Activated naive CD8-positive, alpha-beta T cell treated with anti-CD3 and anti-CD28 coated beads, Interleukin-2, amount 50 U/mL, for 24 hours (primary cell): ENCODE data around the gene HOXB4.

Source experiments
- ATAC-seq: fragments of 150-1000 bp; cut with Tn5 transposase; one replicate; pipeline ENCODE4 v1.10.0; 2021
- DNase-seq: peaks from one replicate; pipeline ENCODE4 v3.0.0; 2021
- H3K27ac Mint-ChIP-seq: one replicate; pipeline ENCODE4 v1.8.0; 2021; ENCODE audit warnings: mild to moderate bottlenecking, mixed read lengths
- H3K27me3 Mint-ChIP-seq: one replicate; pipeline ENCODE4 v1.8.0; 2021; ENCODE audit warnings: mixed read lengths
- H3K36me3 Mint-ChIP-seq: one replicate; pipeline ENCODE4 v1.8.0; 2021; ENCODE audit warnings: low read depth, mixed read lengths
- H3K4me1 Mint-ChIP-seq: one replicate; pipeline ENCODE4 v1.8.0; 2021; ENCODE audit warnings: mixed read lengths
- H3K4me3 Mint-ChIP-seq: one replicate; pipeline ENCODE4 v1.8.0; 2021; ENCODE audit warnings: mild to moderate bottlenecking, moderate library complexity, mixed read lengths
- H3K9me3 Mint-ChIP-seq: one replicate; pipeline ENCODE4 v1.8.0; 2021; ENCODE audit warnings: mixed read lengths

The HOXB4 gene

DNA sequence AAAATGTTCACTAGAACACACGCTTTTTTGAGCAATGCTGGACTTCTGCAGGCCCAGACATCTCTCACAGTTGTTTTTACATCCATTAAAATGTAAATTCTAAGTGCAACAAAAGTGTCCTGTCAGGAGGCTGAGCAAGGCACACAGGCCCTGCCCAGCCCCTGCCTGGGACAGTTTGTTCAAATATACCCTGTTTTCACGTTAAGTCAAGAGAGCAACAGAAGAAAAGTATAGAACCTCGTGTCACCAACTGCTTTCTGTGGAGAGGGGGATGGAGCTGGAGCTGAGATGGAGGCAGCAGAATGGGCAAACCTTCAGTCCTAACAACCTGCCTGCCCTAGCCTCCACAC lies 28.9 kb downstream of the HOXB4 start:
- peaks cover 2% of the 10 kb centered on the region for H3K27me3 Mint-ChIP-seq
- H3K4me1 Mint-ChIP-seq: peaks cover 36% of the 10 kb centered on the region
- H3K27ac Mint-ChIP-seq: no peak overlapping the region
- H3K4me3 Mint-ChIP-seq: no peak overlapping the region
- no peaks in the 10 kb centered on the region for H3K36me3 Mint-ChIP-seq
- DNase-seq (no peak), ATAC-seq (no peak)
- H3K9me3 Mint-ChIP-seq: no peaks in the 10 kb centered on the region

DNA sequence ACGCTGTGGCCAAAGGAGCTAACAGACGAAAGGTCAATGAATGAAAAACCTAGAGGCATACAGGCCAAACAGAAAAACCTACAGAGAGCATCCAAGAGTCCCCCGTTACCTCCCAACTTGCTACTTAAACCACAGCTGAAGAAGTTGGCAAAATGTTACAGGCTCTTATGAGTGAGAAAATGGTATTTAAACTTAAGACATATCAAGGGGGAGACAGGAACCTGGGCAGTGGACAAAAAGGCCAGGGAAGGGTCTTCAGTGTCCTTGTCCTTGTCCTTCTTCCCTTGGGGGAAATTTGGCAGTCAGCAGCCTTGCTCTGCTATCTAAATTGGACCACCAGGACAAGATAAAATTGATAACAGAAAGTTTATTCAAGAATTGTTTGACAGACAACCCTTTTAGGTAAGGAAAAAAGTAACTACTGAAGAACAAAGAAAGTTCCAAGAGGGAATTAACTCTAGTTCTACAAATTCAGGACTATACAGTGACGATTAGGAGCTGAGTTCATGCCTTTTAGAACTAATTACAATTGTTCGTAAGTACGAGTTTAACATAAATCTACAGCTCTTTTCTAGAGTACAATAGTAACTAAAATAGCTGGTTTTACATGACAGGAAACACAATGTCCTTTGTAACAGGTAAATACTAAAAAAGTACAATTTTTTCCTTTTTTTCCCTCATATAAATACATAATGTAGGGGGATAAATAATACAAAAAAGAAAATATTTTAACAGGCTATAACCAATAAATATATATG lies 29.4 kb downstream of the HOXB4 start:
- H3K4me1 Mint-ChIP-seq: peaks cover 39% of the 10 kb centered on the region
- no peak for ATAC-seq
- H3K4me3 Mint-ChIP-seq: peak overlapping the region; percentile 59
- peaks cover 2% of the 10 kb centered on the region for H3K27me3 Mint-ChIP-seq
- H3K36me3 Mint-ChIP-seq: no peaks in the 10 kb centered on the region
- DNase-seq: no peak
- no peaks in the 10 kb centered on the region for H3K9me3 Mint-ChIP-seq
- peak overlapping the region; percentile 47 for H3K27ac Mint-ChIP-seq

DNA sequence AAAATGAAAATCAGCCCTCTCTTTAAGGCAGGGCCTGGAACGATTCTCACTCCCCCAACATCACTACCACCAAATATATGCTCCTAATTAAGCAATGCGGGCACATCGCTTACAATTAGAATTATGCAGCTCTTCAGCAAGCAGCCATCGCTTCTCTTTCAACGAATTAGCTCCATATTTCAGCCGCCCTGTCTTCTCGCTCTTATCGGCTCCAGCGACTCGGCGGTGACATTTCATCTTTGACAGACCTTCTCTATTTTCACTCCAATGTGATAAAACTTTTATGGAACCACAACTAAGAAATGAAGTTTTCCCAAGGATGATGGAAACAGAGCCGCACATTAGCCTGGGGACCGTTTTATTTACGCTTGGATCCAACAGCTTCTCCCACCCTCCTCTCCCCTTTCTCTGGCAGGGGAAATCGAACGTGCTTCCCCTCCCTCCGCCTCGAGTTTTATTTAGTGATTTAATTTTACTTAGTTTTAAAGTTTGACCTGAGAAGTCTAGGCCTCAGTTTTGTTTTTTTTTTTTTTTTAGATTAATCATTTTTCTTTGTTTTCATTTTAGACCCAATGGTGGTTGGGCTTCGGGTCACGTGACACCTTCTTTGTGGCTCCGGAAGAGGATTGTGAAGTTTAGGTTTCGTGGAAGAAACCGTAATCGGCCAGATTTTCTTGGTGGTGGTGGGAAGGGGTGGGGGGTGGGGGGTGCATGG lies 30.2 kb downstream of the HOXB4 start:
- peaks cover 39% of the 10 kb centered on the region for H3K4me1 Mint-ChIP-seq
- DNase-seq (no peak), ATAC-seq (no peak)
- H3K4me3 Mint-ChIP-seq: peak overlapping the region; percentile 59
- H3K36me3 Mint-ChIP-seq: no peaks in the 10 kb centered on the region
- H3K27me3 Mint-ChIP-seq: peaks cover 2% of the 10 kb centered on the region
- H3K27ac Mint-ChIP-seq: peak overlapping the region; percentile 47
- no peaks in the 10 kb centered on the region for H3K9me3 Mint-ChIP-seq

DNA sequence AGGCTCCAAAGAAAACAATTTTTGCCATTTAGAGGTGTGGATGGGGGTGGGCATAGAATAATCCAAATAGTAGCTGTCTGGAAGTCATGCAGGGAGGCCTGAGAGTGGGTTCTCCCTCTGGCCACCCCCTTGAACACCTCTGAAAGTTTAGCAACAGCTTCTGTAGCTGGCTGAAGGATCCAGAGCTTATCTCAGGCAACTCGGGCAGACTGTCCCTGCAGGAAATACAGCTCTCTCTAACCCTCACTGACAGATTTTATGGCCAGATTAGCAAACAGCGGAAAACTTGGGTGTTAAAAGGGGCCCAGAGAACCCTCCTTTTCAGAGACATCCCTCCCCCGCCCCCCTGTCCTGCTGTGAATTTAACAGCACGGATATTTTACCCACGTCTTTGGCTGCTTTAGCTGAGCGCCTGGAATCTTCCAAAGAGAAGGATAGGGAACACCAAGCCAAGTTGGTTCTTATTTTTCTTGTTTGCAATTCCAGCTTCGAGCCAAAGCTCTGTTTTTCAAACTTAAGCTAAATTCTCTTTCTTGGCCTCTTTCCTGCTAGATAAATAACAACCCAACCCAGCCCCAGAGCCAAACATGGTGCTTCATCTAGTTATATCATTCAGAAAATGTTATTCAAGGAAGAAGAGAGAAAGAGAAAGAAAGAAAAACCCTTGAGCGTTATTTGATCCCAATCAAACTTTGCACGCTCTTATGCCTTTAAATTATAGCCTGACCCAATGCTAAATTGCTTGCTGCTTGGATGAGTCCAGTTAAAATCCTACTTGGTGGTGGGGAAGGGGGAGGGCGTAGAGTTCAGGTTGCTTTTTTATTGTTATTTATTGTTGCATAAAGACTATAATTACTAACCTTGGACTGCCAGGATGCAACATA lies 31.0 kb downstream of the HOXB4 start:
- Mint-ChIP-seq H3K9me3 (no peaks in the 10 kb centered on the region), H3K27ac (peak overlapping the region; percentile 53), H3K4me3 (peak overlapping the region; percentile 59), H3K27me3 (peaks cover 6% of the 10 kb centered on the region), H3K4me1 (peaks cover 44% of the 10 kb centered on the region), H3K36me3 (peaks cover 3% of the 10 kb centered on the region)
- no peak for ATAC-seq
- DNase-seq: no peak

DNA sequence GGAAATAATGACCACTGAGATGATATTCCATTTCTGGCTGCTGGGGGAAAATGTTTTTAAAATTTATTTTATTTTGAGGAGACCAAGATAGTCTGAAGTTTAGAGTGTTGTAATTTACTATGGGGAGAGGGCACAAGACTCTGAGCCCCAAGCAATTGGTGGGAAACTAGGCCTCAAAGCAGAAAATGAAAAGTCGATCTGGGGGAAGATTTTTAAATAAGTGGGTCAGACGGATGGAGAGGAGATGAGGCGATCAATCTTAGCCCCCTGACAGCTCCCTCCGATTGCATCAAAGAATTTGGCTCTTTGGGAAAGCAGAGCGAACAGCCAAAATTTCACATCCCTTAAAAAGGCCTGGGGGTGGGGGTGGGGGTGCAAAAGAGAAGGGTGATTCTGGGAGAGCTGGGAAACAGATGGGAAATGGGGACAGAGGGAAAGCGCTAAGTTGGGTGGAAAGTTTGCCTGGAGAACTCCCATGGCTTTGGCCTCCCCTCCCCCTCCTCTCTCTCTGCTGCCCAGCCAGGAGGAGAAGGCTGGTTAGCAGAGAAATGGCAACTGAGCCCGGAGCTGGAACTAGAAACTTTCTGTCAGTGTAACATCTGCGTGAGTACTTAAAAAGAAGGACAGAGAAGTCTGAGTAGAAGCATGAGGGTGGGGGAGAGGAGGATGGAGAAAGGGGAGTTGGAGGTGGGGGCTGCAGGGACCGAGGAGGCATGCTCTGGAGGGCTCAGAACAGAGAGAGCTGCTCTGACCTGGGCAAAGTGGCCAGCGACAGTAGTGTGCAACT lies 31.8 kb downstream of the HOXB4 start:
- DNase-seq: no peak
- Mint-ChIP-seq H3K27ac (peak overlapping the region; percentile 53), H3K4me3 (peak overlapping the region; percentile 13), H3K4me1 (peaks cover 52% of the 10 kb centered on the region), H3K27me3 (peaks cover 9% of the 10 kb centered on the region), H3K9me3 (no peaks in the 10 kb centered on the region), H3K36me3 (peaks cover 3% of the 10 kb centered on the region)
- ATAC-seq: no peak

DNA sequence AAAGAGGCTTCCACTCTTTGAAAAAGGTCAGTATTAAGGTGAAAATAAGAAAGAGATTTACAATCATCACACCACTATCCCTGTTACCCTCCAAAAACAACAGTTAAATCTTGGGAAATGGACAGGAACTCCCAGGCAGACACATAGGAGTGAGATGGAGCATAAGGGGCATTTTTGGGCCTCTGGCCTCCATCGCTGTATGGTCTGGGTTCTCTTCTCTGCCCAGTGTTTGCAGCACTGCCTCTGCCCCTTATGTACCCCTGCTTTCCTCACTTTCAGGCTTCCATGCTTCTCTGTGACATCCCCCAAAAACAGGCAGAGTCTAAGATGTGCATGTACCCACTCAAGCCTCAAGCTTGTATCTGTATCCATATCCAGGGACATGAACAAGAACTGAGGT lies 32.6 kb downstream of the HOXB4 start:
- peak overlapping the region; percentile 25 for H3K27ac Mint-ChIP-seq
- no peaks in the 10 kb centered on the region for H3K9me3 Mint-ChIP-seq
- H3K4me3 Mint-ChIP-seq: peak overlapping the region; percentile 87
- H3K27me3 Mint-ChIP-seq: peaks cover 9% of the 10 kb centered on the region
- H3K4me1 Mint-ChIP-seq: peaks cover 57% of the 10 kb centered on the region
- no peak for ATAC-seq
- peaks cover 3% of the 10 kb centered on the region for H3K36me3 Mint-ChIP-seq
- DNase-seq: no peak

DNA sequence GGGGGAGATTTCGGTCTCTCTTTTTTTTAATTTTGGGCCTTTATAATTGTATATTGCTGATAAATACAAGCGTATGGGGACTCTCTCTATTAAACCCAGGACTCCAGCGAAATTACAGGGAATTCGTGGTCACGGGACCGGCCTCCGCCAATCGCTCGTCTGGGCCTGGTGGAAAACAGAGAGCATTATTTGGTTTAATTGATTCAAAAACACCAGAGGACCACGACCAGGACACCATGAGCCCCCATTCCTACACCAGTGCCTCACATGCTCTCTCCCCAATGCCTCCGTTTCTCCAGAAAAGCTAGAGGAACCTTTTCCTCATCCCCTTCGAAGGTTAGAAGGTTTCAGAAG lies 33.2 kb downstream of the HOXB4 start, which contains the start of gene HOXB2:
TSS of gene HOXB2 (minus strand) at position 88 of the 354 bp plus-strand sequence. CDS start 198 bp downstream, outside the sequence.
- peak within 1 kb of the TSS; percentile 87 for H3K4me3 Mint-ChIP-seq
- H3K36me3 Mint-ChIP-seq: peaks cover 3% of the 10 kb centered on the region
- peaks cover 9% of the 10 kb centered on the region for H3K27me3 Mint-ChIP-seq
- peaks cover 61% of the 10 kb centered on the region for H3K4me1 Mint-ChIP-seq
- H3K9me3 Mint-ChIP-seq: no peaks in the 10 kb centered on the region
- no peak for DNase-seq
- ATAC-seq: no peak
- peak within 1 kb of the TSS; percentile 95 for H3K27ac Mint-ChIP-seq

DNA sequence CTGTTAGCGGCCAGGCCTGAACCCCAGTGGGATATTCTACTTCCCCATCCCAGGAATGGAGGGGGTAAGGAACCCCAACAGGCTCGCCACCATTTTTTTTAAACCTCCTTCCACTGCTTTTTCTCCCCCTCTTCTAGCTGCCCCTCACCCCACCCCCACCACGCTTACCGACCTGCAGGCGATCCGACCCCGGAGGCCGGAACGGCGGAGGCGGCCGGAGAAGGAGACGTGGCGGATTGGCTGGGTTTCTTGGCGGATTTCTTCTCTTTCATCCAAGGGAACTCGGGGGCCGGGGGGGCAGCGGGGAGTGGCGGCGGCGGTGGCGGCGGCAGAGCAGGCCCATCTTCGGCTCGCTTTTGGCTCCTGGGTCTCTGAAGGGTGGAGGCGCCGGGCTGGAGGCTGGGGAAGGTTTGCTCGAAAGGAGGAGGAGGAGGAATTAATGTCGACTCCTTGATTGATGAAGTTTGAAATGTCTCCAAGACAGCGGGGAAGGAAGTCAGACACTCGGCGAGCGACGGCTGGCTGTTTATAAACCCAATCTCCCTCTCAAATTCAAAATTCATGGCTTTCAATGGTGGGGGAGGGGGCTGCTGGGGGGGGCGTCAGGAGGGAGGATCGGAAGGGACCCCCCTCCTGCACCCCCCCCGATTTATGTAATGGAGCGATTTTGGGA lies 33.7 kb downstream of the HOXB4 start:
- Mint-ChIP-seq H3K4me3 (peak overlapping the region; percentile 87), H3K27ac (peak overlapping the region; percentile 95), H3K36me3 (peaks cover 3% of the 10 kb centered on the region), H3K9me3 (no peaks in the 10 kb centered on the region), H3K4me1 (peaks cover 63% of the 10 kb centered on the region), H3K27me3 (peaks cover 9% of the 10 kb centered on the region)
- ATAC-seq: no peak
- DNase-seq: peak; percentile 57

DNA sequence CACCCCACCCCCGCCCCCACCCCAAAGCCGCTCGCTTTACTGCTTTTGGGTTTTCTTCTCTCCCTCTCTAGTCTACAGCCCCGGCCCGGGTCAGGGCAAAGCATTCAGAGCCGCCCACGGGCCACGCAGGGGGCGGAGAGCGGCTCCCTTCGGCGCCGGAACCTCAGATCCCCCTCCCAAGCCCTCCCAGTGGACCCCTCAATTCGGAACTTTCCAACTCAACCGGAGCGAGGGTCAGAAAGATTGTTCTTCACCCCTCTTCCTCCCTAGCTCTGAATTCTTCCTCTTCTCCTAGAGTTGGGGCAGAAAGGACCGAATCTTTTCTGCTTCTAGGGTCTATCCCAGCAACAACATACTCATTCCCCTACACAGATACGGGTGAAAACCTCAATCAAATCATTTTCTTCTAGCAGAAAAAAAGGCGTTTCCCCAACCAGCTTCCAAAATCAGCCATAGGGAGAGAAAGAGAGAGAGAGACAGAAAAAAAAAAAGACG lies 34.2 kb downstream of the HOXB4 start:
- Mint-ChIP-seq H3K27me3 (peaks cover 9% of the 10 kb centered on the region), H3K4me1 (peaks cover 63% of the 10 kb centered on the region)

DNA sequence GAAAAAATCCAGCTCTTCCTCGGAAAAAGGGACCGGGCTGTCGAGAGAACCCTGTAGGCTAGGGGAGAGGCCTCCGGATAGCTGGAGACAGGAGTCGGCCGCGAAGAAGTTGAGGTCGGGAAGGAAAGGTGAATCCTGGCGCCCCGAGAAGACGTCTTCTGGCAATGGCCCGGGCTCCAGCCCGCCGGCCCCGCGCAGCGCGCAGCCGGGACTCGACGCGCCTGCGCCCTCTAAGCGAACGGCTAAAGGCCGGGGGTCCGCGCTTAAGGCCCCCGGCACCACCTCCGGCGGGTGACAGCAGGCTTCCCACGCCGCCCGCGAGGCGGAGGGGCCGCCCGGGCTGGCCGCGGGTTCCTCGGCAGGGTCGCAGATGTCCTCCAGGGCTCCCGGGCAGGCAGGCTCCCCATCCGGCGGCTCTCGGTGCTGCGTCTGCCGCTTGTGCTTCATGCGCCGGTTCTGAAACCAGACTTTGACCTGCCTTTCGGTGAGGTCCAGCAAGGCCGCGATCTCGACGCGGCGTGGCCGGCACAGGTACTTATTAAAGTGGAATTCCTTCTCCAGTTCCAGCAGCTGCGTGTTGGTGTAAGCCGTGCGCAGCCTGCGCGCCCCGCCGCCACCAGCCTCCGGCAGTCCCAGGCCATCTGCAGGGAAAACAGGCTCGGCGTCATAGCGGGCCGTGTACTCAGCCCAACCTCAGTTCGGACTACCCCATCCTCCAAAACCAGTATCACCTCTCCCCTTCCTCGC lies 34.9 kb downstream of the HOXB4 start:
- peaks cover 58% of the 10 kb centered on the region for H3K4me1 Mint-ChIP-seq
- ATAC-seq: peak; percentile 45
- DNase-seq: peak; percentile 60
- H3K4me3 Mint-ChIP-seq: peak overlapping the region; percentile 87
- peaks cover 9% of the 10 kb centered on the region for H3K27me3 Mint-ChIP-seq
- H3K36me3 Mint-ChIP-seq: peaks cover 3% of the 10 kb centered on the region
- no peaks in the 10 kb centered on the region for H3K9me3 Mint-ChIP-seq
- H3K27ac Mint-ChIP-seq: peak overlapping the region; percentile 95

More for the DNA sequence above, 34.2 kb downstream of the HOXB4 start:
- Mint-ChIP-seq H3K4me3 (peak overlapping the region; percentile 87), H3K27ac (peak overlapping the region; percentile 95), H3K36me3 (peaks cover 3% of the 10 kb centered on the region), H3K9me3 (no peaks in the 10 kb centered on the region)
- peak; percentile 41 for ATAC-seq
- DNase-seq: peak; percentile 58

DNA sequence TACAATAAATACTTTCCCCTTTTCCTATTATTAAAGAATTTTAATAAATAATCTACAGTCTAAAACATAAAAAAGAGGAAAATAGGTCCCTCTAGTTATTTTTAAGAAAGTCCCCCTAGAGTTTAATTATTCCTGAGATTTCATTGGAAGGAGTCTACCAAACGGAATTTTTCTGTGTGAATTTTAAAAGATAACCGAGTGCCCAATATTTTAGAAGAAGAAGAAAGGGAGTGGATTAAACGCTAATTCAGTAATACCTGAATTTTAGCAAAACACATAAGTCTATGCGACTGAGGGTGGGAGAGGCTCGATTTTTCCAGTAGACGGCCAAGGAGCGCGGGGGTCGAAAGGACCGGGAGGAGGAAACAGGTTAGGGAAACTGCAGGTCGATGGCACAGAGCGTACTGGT lies 35.4 kb downstream of the HOXB4 start:
- Mint-ChIP-seq H3K4me1 (peaks cover 53% of the 10 kb centered on the region), H3K27me3 (peaks cover 9% of the 10 kb centered on the region)
- ATAC-seq: no peak

DNA sequence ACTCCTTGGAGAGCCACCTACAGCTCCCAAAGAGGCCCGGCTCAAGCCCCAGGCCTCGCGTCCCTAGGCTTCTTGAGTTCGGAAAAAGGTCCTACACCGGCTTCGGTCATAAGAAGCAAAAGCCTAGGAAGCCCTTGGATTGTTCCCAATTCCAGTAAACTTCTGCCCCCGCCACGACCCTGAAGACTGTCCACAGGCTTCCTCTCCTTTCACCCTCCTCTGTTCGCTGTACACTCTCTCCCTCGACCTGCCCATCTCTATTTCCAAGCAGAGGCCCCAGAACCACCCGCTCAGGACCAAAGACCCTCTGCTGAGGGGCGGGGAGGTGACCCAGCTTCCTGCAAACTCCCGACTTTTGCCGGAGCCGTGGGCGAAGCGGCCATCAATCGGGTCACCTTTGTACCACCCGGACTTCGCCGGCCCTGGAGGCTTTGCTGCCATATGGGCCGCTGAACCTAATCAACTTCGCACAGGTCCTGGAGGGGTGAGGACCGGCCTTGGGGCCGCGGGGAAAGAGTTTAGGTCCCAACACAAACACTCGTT lies 36.0 kb downstream of the HOXB4 start:
- DNase-seq: peak; percentile 29
- H3K27ac Mint-ChIP-seq: peak overlapping the region; percentile 98
- peaks cover 9% of the 10 kb centered on the region for H3K27me3 Mint-ChIP-seq

More for the DNA sequence above, 35.4 kb downstream of the HOXB4 start:
- H3K36me3 Mint-ChIP-seq: peaks cover 3% of the 10 kb centered on the region
- no peak for DNase-seq
- peak overlapping the region; percentile 87 for H3K4me3 Mint-ChIP-seq
- peak overlapping the region; percentile 85 for H3K27ac Mint-ChIP-seq
- no peaks in the 10 kb centered on the region for H3K9me3 Mint-ChIP-seq

More for the DNA sequence above, 36.0 kb downstream of the HOXB4 start:
- H3K36me3 Mint-ChIP-seq: peaks cover 3% of the 10 kb centered on the region
- peak overlapping the region; percentile 87 for H3K4me3 Mint-ChIP-seq
- no peaks in the 10 kb centered on the region for H3K9me3 Mint-ChIP-seq
- ATAC-seq: no peak
- H3K4me1 Mint-ChIP-seq: peaks cover 47% of the 10 kb centered on the region
